AG09309 (cell line): ENCODE measurements around the gene UBE3B.

Experiments used
- DNase-seq: peaks from one replicate; pipeline ENCODE4 v3.0.0-alpha.2; 2010; ENCODE audit warnings: low read depth
- H3K4me3 ChIP-seq: 2 replicates; pipeline ENCODE4 v1.5.1; 2011; ENCODE audit warnings: mild to moderate bottlenecking, low read depth, low read length, moderate library complexity; ENCODE audit not compliant: control insufficient read depth
- CTCF ChIP-seq: IDR thresholded peaks from 2 replicates; pipeline ENCODE4 v1.5.1; 2011; ENCODE audit warnings: mild to moderate bottlenecking, low read depth, low read length, inconsistent platforms; ENCODE audit not compliant: insufficient read depth, control insufficient read depth; ENCODE audit errors: missing control alignments

The UBE3B gene

GRCh38 chr12:109443794-109444193 lies 33.6 kb upstream of the UBE3B start:
- no peak for TF ChIP-seq CTCF
- DNase-seq, result no peak
- no peak overlapping the region for H3K4me3 ChIP-seq

GRCh38 chr12:109444259-109444658 lies 33.2 kb upstream of the UBE3B start:
- no peak for DNase-seq

GRCh38 chr12:109445191-109445609 lies 32.2 kb upstream of the UBE3B start:
- no peak for TF ChIP-seq CTCF
- no peak overlapping the region for H3K4me3 ChIP-seq
- peak; percentile 94 for DNase-seq

More at GRCh38 chr12:109444259-109444658, 33.2 kb upstream of the UBE3B start:
- no peak overlapping the region for H3K4me3 ChIP-seq
- no peak for TF ChIP-seq CTCF

GRCh38 chr12:109446869-109447268 lies 30.6 kb upstream of the UBE3B start:
- TF ChIP-seq CTCF, result no peak
- no peak overlapping the region for H3K4me3 ChIP-seq
- no peak for DNase-seq

GRCh38 chr12:109447482-109447881 lies 30.0 kb upstream of the UBE3B start:
- TF ChIP-seq CTCF, result no peak
- no peak overlapping the region for H3K4me3 ChIP-seq
- no peak for DNase-seq

- TF ChIP-seq CTCF, result no peak
- H3K4me3 ChIP-seq, result no peak overlapping the region
- no peak for DNase-seq
Observed at GRCh38 chr12:109448272-109448671, 29.2 kb upstream of the UBE3B start.
